Activated naive CD8-positive, alpha-beta T cell treated with anti-CD3 and anti-CD28 coated beads, Interleukin-2, amount 50 U/mL, for 16 hours (primary cell): ENCODE measurements around the gene SLC38A9.

Experiments used
- DNase-seq: peaks from one replicate; pipeline ENCODE4 v3.0.0-alpha.2; 2020; ENCODE audit warnings: low read depth, low spot score

Gene SLC38A9

DNA sequence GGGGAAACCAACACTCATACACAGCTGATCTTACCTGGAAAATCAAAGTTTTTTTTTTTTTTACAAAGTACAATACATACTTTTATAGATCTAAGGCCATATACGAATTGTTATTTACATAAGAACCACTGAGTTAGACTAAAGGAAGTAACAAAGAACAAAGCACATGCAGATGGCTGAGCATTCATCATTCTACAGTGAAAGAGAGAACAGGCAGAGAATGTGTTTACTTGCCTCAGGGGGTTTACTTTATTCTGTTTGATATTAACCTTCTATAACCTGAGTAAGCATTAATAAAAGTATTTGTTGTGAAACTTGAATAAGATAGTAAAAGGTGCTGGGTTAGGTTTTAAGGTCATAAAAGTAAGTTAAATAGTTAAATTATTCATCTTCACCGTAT is 54.7 kb downstream of the SLC38A9 start:
- DNase-seq: no peak

DNA sequence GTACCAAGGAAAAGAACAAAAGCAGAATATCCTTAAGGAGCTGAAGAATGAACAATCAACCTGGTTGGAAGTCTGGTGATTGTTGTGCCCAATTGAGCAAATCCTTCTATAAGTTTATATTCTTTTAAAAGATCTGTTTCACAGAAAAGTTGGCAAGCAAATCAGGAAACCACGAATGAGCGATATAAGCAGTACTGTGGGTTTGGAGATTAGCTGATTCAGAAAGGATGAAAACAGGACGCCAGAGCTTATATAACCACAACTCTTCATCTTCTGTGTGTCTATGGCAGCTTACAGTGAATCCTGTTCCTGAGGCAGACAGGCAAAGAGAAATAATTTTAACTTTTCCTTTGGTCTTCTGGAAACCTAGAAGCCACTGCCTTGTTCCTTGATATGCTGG is 61.7 kb downstream of the SLC38A9 start:
- DNase-seq: no peak

DNA sequence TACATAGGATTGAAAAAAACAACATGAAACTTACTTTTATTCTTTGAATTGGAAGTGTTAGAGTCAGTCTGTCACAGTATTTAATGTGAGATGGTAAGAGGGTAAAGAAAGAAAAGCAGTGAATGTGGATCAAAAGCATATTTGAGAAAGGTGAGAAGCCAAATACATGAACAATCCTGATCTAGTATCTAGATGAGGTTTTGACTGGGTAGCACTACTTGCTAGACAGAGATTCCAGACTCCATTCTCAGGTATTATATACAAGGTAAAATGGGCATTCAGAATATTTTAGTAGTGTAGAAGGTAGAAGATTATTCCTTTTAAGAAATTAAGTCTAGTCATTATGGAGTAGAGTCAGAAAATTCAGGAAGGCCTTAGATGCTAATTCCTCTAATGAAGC is 62.2 kb downstream of the SLC38A9 start:
- DNase-seq: no peak

DNA sequence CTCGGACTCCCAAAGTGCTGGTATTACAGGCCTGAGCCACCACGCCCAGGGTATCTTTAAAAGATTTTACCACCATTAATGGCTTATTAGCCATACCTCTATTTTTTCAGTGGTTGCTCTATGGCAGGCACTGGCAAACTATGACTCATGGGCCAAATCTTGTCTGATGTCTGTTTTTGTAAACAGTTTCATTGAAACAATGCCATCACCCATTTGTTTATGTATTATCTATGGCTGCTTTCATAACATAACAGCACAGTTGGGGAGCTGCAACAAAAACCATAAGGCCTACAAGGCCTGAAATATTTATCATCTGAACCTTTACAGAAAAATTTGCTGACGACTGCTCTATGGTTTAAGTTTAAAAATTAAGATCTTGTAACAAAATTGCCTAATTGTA is 66.8 kb downstream of the SLC38A9 start:
- DNase-seq: no peak

DNA sequence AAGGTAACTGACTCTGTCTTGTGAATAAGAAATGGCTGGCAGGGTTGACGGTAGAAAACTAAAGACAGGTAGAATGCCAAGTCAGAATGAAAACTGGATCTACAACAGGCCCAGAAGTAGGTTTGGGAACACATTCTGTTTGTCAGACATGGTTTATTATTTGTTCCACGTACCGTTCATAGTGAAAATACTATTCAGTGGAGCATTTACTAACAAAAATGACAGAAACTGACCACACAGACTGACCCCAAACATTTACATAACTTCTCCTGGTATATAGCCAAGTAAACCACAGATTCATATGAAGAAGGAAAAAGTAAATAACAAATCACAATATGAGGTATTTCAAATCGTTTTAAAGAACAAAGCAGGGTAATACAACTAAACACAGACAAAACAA is 73.7 kb downstream of the SLC38A9 start:
- DNase-seq: no peak

DNA sequence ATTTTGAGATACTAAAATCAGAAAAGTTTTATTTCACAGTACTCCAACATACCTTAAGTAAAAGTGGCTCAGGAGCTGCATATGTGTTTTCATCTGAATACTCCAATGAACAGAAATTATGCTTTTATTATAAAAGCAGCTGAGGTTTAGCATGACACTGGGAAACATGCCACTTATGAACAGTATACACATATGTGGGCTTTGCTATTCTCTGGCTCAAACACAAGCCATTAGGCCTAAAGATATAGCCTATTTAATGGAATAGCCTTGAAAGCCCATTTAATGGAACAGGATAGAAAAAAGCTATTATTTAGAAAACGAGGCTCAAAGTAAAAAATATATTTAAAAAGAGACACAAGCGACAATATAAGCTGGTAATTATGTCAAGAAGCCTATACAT is 74.1 kb downstream of the SLC38A9 start:
- DNase-seq: no peak

DNA sequence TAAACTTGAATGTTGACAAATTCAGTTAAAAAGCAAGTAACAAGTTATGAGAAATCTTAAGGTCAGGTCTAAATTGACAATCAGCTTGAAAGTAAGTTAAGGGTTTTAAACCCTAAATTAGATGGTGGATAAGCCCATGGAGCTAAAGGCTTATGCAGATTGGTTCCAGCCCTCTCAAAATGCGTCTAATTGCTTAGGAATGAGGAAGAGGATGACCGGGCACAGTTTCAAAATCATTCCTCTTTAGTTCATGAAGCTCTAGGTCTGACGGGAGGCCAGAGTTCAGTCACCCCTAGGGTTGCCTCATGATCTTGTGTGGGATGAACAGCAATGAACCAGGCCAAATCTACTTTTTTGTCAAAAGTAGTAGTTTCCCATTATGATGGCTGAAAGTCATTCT is 75.4 kb downstream of the SLC38A9 start:
- no peak for DNase-seq

DNA sequence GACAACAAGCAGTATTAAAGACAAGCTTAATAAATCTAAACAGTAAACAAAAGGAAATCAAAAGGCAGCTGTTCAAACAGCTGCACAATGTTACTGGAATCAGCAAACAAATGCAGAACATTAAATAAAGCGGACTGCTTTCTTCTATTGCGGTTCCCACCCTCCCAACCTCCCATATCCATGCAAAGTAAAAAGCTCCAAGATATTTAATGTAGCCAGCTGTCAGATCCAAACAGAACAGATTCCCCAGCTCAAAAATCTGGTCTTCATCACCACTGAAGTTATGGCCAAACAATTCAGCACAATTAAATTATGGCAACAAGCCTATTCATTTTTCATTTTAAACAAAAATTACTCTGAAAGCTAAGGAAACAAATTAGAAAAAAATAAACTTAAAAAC is 75.9 kb downstream of the SLC38A9 start:
- DNase-seq: no peak

DNA sequence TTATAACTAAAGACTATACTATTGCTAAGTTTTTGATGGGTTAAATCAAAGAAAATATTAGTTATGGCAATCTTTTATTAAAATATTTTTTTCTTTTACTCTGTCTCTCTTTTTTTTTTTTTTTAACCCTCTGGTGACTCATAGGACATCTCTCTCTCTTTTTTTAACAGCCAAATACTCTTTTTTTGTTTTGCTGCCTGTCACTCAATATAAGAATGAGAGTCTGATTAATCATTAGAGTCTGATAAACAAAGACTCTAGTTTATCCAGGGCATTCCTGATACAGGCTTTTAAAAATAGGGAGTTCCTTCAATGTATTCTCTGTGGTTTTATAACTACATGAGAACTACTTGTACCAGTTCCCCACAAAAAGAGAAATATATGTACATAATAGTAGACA is 77.3 kb downstream of the SLC38A9 start:
- DNase-seq: no peak

DNA sequence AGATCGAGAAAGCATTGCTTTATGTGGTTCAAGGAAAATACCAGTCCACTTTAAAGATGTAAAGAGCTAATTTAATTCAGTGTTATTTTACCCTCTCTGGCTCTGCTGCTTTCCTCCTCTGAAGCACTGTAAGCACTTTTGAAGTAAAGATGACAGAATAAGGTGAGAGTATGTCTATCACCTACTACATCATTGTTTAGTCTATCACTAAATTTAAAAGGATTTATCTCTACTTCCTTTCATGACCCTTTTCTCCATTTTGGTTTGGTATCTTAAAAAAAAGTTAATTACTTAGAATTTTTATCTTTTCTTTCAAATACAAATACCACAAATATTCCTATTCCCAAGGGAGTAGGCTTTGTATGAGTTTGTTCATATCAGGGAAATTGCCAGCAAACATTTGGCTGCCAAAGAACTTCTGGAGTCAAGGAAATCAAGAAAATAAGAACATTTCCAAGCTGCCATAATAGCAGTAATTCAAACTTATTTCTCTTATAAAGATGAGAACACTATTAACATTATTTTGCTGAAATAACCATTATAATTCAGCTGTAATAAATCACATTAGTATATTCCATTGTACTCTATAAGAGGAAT is 77.8 kb downstream of the SLC38A9 start:
- DNase-seq: no peak

DNA sequence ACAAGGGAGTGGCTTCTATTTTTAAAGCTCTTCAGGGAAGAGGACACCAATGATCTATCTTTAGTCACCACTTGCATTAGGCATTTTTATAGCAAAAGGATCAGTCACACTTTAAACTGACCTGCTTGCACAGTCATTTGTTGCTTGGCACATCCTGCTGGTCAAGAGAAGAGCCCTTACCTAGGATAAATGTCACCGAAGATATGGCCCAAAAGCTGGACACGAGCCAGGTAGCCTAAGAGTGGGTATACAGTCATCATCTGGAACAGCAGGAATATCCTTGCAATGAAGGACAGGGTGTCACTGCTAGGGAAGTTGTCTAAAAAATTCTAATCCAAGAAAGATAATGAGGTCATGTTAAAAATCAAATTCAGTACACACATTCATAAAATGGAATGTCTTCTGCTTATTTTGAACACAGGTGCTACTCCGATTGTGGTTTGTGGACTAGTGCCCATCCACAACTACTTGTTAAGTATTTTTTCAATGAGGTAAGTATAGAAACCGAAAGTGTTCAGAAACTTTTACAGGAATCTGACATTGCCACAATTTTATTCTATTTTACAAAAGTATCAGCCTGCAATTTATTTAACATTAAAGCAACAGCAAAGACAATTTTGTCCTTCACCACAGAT is 78.4 kb downstream of the SLC38A9 start:
- DNase-seq: no peak

DNA sequence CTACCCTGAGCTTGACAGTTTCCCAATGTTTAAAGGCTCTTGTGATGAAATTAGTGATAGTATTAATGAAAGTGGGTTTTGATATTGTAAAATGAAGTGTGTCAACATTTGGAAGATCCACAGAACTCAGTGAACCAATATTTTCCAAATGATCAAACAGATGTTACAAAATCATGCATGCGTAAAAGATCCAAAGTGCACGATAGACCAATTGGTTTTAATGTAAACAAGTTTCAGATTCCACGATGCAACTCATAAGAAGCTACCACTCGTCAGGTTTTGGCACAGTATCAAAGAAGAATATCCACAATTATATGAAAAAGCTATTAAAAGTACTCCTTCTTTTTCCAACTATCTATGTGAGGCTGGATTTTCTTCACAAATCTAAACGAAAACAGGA is 82.3 kb downstream of the SLC38A9 start:
- no peak for DNase-seq

DNA sequence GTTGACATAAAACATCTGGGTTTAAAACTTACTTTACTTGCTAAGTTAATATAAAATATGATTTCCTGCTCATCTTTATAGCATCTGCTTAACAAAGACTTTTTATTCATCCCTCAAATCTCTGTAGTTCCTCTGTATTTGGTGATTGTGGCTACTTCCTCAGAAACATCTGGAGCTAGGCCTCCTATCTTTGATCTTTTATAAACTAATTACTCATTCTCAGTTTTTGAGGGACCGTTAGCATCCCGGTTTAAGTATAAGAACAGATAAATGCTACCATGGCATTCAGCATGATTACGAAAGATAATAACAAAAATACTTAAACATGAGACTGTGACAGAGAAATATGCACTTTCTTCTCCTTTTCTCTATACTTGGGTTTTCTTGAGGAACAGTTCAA is 85.3 kb downstream of the SLC38A9 start:
- DNase-seq: no peak

DNA sequence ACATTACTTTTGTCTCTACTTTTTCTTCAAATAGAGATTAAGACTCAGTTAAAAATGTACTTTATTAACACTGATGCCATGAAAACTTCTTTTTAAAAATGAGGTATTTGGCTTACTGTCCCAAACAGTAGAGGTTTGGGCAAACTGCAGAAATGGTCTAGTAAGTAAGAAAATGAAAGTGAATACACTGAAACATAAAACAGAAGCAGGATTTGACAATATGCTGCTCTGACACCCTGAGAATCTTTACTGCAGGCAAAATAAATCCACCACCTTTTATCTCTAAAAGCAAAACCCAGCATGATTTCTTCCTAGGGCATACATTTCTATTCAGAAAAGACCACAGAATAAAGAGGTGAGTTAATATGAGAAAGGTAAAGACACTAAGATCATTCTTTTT is 86.2 kb downstream of the SLC38A9 start:
- no peak for DNase-seq

DNA sequence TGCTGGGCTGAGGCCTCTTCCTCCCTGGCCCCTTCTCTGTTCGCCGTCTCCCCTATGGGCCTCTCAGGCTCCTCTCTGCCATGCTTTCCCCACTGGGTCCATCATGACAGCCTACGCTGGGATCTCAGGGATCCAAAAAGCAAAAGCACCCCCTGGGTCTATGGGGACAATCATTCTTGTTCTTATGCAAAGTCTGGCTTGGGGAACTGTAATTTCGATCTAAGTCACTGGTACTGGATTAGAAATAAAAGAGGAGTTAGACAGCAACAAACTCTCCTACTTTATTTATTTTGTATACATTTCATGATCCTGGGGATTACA is 86.6 kb downstream of the SLC38A9 start:
- DNase-seq: no peak

DNA sequence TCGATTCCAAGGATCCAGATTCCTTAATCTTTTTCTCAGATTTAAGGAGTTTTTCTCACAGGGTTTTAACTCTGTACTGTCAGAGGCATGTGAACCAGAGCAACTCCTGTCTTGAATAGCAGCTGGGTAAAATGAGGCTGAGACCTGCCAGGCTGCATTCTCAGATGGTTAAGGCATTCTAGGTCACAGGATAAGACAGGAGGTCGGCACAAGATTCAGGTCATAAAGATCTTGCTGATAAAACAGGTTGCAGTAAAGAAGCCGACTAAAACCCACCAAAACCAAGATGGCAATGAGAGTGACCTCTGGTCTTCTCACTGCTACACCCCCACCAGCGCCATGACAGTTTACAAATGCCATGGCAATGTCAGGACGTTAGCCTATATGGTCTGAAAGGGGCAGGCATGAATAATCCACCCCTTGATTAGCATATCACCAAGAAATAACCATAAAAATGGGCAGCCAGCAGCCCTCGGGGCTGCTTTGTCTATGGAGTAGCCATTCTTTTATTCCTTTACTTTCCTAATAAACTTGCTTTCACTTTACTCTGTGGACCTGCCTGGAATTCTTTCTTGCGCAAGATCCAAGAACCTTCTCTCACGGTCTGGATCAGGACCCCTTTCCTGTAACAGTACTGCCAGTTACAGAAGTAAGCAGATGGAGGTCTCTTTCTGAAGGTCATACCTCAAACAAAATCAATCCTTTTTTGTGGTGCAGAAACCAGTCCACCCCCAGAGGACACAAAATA is 87.1 kb downstream of the SLC38A9 start:
- no peak for DNase-seq

DNA sequence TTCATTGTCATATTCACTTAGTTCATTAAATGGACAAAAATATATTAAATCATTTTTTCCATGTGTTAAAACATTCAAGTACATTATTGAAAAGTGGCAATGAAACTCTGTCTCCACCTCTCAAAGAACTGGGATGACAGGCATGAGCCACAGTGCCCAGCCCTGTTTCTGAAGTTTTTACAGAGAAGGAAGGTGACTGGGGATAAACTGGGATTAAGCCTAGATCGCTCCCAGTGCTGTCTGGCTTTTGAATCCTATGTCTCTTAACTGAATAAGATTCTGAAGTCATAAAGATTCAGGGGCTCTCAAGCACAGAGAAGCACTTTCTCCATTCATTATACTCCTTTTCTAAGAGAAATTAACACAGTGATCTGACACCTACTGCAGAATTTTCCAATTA is 88.3 kb downstream of the SLC38A9 start:
- DNase-seq: no peak

DNA sequence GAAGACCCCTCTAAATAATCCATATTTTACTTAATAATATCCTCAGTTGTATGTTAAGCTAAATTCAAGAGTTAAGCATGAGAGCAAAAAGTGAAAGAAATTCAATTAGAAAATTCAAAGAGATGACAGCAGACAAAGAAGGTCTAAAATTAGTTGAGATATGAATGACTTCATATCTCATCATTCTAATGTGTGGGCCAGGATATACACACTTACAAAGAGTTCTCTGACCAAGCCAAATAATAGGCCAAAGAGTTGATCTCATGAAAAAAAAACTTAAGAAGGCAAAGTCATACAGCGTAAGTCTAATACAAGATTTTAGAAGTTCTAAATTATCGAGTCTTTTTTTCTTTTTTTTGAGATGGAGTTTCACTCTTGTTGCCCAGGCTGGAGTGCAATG is 89.7 kb downstream of the SLC38A9 start:
- DNase-seq: no peak

DNA sequence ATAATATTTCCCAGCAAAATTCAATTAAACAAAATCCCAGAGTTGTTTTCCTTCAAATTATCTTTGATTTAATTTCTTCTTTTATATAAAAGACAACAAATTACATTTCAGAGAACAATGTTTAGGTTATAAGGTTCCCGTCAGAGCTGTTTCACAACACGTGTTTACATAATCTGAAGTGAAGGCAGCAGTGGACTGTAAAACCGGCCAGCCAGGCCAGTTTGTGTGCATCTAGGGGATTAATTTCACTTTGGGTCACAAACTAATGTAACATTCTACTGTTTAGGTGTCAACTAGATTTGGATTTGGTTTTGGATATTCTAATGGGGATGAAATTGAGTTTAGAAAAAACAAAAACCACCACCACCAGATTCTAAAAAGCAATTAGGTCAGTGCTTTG is 90.9 kb downstream of the SLC38A9 start:
- no peak for DNase-seq

DNA sequence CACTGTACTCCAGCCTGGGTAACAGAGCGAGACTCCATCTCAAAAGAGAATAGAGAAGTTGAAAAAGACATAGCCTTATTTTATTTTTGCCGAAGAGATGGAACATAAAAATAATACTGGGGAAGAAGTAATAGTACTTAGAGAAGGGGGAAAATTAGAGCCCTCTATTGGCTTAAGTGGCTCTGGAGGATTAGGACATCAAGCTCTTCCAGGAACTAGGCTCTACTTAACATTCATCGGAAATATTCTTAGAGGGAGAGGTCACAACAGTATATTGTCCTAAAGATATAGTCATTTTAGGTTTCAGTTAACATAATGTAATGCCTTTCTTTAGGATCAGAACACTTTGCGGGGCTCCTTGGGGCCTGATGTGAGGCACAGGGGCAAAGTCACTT is 91.4 kb downstream of the SLC38A9 start:
- no peak for DNase-seq

DNA sequence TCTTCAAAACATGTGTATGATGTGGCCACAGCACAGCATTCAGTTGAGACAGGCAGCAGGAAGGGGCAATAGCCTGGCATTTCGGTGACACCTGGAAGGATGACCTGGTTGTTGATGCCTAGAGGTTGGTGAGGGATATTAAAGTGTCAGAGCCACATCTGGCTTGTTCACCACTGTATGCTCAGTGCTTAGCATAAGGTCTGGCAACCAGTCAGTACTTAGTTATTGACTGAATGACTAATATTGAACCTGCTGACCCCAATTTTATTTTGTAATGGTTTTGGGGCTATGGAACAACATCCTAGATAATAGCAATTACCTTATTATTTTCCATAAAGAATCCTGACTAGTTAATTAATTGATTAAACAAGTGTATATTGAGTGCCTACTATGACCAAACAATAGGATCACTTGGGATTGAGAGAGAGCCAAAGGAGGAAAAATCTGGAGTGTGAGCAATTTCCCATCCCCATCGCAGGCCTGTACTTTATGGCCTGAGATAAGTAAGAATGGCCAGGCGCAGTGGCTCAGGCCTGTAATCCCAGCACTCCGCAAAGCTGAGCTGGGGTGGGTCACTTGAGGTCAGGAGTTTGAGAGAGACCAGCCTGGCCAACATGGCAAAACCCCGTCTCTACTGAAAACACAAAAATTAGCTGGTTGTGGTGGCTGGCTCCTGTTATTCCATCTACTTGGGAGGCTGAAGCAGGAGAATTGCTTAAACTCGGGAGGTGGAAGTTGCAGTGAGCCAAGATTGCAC is 91.9 kb downstream of the SLC38A9 start:
- DNase-seq: no peak

DNA sequence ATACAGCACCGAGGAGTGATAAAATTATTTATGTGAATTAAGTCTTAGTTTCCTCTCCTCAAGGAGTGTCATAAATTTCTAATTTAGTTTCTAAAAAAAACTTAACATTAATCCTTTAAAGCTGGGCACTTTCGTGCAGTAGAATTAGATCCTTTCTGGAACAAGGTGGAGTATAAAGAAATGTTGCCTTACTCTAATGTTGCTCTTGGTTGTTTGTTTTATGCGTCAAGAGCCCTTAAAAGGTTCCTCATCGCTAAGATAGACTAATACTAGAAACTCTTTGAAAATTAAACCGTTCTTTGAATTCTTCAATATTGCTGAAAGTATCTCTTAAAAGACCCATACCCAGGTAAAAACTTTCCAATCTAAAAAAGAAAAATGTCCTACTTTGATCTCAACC is 93.8 kb downstream of the SLC38A9 start:
- no peak for DNase-seq
